Smooth muscle cell (in vitro differentiated cells): Measurements from ENCODE around the gene LRP8. TPM values are rescaled to one million over a fixed set of nuclear protein-coding genes. Genes with fewer than 3 reads are reported as not detected.

Experiments
- DNase-seq: peaks from one replicate; lab custom pipeline; 2025; ENCODE audit not compliant: unreplicated experiment; lab: John Stamatoyannopoulos, UW
- H2AFZ ChIP-seq: fragments of 200-600 bp; sonication (generic); 2 replicates; pipeline ENCODE4 v1.6.0; 2016; ENCODE audit warnings: antibody characterized with exemption, low read depth, mild to moderate bottlenecking
- H3F3A ChIP-seq: fragments of 200-600 bp; sonication (generic); 2 replicates; pipeline ENCODE4 v1.6.0; 2017; ENCODE audit warnings: antibody characterized with exemption, low read depth
- H3K27ac ChIP-seq: fragments of 200-600 bp; sonication (generic); 2 replicates; pipeline ENCODE4 v1.5.1; 2016; ENCODE audit warnings: low read depth, mild to moderate bottlenecking
- H3K27me3 ChIP-seq: fragments of 200-600 bp; sonication (generic); 2 replicates; pipeline ENCODE4 v1.6.1; 2016; ENCODE audit warnings: low read depth, mild to moderate bottlenecking
- H3K36me3 ChIP-seq: fragments of 200-600 bp; sonication (generic); 2 replicates; pipeline ENCODE4 v1.5.1; 2016; ENCODE audit warnings: low read depth
- H3K4me1 ChIP-seq: fragments of 200-600 bp; sonication (generic); 2 replicates; pipeline ENCODE4 v1.5.1; 2016; ENCODE audit warnings: low read depth
- H3K4me2 ChIP-seq: fragments of 200-600 bp; sonication (generic); 2 replicates; pipeline ENCODE4 v1.6.0; 2016; ENCODE audit warnings: mild to moderate bottlenecking
- H3K4me3 ChIP-seq: fragments of 200-600 bp; sonication (generic); 2 replicates; pipeline ENCODE4 v1.5.1; 2016; ENCODE audit warnings: mild to moderate bottlenecking
- H3K79me2 ChIP-seq: fragments of 200-600 bp; sonication (generic); 2 replicates; pipeline ENCODE4 v1.6.0; 2016; ENCODE audit warnings: low read depth, mild to moderate bottlenecking
- H3K9ac ChIP-seq: fragments of 200-600 bp; sonication (generic); 2 replicates; pipeline ENCODE4 v1.6.0; 2016; ENCODE audit warnings: low read depth
- H3K9me3 ChIP-seq: fragments of 200-600 bp; sonication (generic); replicated peaks from 2 replicates; pipeline ENCODE4 v1.5.1; 2016; ENCODE audit warnings: low read depth
- H4K20me1 ChIP-seq: fragments of 200-600 bp; sonication (generic); 2 replicates; pipeline ENCODE4 v1.6.0; 2016; ENCODE audit warnings: low read depth
- CTCF ChIP-seq: fragments of 200-600 bp; sonication (generic); IDR thresholded peaks from 2 replicates; pipeline ENCODE4 v1.5.1; 2017; ENCODE audit warnings: borderline replicate concordance, mild to moderate bottlenecking, antibody characterized with exemption; ENCODE audit not compliant: insufficient read depth, poor library complexity, severe bottlenecking
- WGBS: methylation state at CpG from one replicate; pipeline ENCODE4 v1.1.7; 2016; ENCODE audit warnings: low lambda C conversion rate; 5-methylcytosine and 5-hydroxymethylcytosine counted together
- polyA plus RNA-seq: library from polyadenylated mRNA; unstranded; fragments of >200 nt; fragmentation: Nextera tagmentation; extraction: Ambion mirVana; gene quantifications from 2 replicates; pipeline ENCODE4 v1.2.1, GENCODE V29; 2016
- total RNA-seq: library from RNA; depleted of rRNA; stranded (reverse); fragments of >200 nt; gene quantifications from 2 replicates; pipeline ENCODE4 v1.2.3, GENCODE V29; 2014

Gene LRP8
- total and polyA plus RNA-seq, 2 experiments from 2014 or later = 5.6 to 8.1 TPM

- TF ChIP-seq CTCF = no peak
- no peak overlapping the region for H2AFZ ChIP-seq
- H3K4me1 ChIP-seq = peaks cover 6% of the 10 kb centered on the region
- 92% methylated on average over 7 of the region's 7 CpGs for WGBS
- no peaks in the 10 kb centered on the region for H3K36me3 ChIP-seq
- no peak overlapping the region for H3K9ac ChIP-seq
- H4K20me1 ChIP-seq = no peaks in the 10 kb centered on the region
- no peaks in the 10 kb centered on the region for H3F3A ChIP-seq
- no peak for DNase-seq
- peaks cover 7% of the 10 kb centered on the region for H3K27me3 ChIP-seq
- H3K9me3 ChIP-seq = no peaks in the 10 kb centered on the region
- H3K4me2 ChIP-seq = no peak overlapping the region
- no peaks in the 10 kb centered on the region for H3K79me2 ChIP-seq
- no peak overlapping the region for H3K27ac ChIP-seq
- no peak overlapping the region for H3K4me3 ChIP-seq
These were observed 3.7 kb upstream of the LRP8 start for GRCh38 chr1:53331446-53332185.

GRCh38 chr1:53330819-53331218 is 2.9 kb upstream of the LRP8 start:
- no peaks in the 10 kb centered on the region for H3K36me3 ChIP-seq
- no peaks in the 10 kb centered on the region for H3K27me3 ChIP-seq
- no peak for TF ChIP-seq CTCF
- no peak overlapping the region for H3K27ac ChIP-seq
- no peak overlapping the region for H3K4me2 ChIP-seq
- WGBS = 89% methylated on average over 5 of the region's 5 CpGs
- no peak overlapping the region for H3K9ac ChIP-seq
- H3K4me1 ChIP-seq = peaks cover 6% of the 10 kb centered on the region
- no peak overlapping the region for H2AFZ ChIP-seq
- H3K9me3 ChIP-seq = no peaks in the 10 kb centered on the region
- no peak for DNase-seq
- no peaks in the 10 kb centered on the region for H3K79me2 ChIP-seq
- H3K4me3 ChIP-seq = no peak overlapping the region
- no peaks in the 10 kb centered on the region for H4K20me1 ChIP-seq
- H3F3A ChIP-seq = no peaks in the 10 kb centered on the region

GRCh38 chr1:53328541-53329499 is 950 bp upstream of the LRP8 start:
- H3K4me2 ChIP-seq = peak overlapping the region; percentile 91
- no peaks in the 10 kb centered on the region for H3K9me3 ChIP-seq
- DNase-seq = no peak
- H3F3A ChIP-seq = no peaks in the 10 kb centered on the region
- no peaks in the 10 kb centered on the region for H3K36me3 ChIP-seq
- no peaks in the 10 kb centered on the region for H3K79me2 ChIP-seq
- peak; percentile 27 for TF ChIP-seq CTCF
- H2AFZ ChIP-seq = peak overlapping the region; percentile 87
- no peak overlapping the region for H3K9ac ChIP-seq
- H4K20me1 ChIP-seq = no peaks in the 10 kb centered on the region
- no peaks in the 10 kb centered on the region for H3K27me3 ChIP-seq
- H3K4me1 ChIP-seq = peaks cover 6% of the 10 kb centered on the region
- 43% methylated on average over 26 of the region's 35 CpGs for WGBS
- no peak overlapping the region for H3K27ac ChIP-seq
- peak overlapping the region; percentile 55 for H3K4me3 ChIP-seq
